HCT116 (cell line): ENCODE results near the gene PDZD4. TPM values are rescaled to one million over a fixed set of nuclear protein-coding genes. Genes with fewer than 3 reads are reported as not detected.

ENCODE experiments used
- ATAC-seq: fragments of 200-7000 bp; cut with Tn5 transposase; 2 replicates; pipeline ENCODE4 v1.9.1; 2020; ENCODE audit warnings: mild to moderate bottlenecking, moderate library complexity
- BruUV-seq: library from RNA; stranded (reverse); fragments of 400-500 nt; replicated peaks from 2 replicates; lab custom pipeline; 2021; lab: Mats Ljungman, UMichigan
- CTCF ChIA-PET: fragments of 300-600 bp; sonication (Branson Sonifier 250); formaldehyde crosslinking; loops from one replicate; lab custom pipeline; 2021; ENCODE audit warnings: antibody characterized with exemption; lab: Charles Lee
- POLR2A ChIA-PET: fragments of 300-600, 350-600 bp; sonication (Branson Sonifier 250); formaldehyde crosslinking; loops from one replicate; lab custom pipeline; 2021; ENCODE audit warnings: antibody characterized with exemption; lab: Charles Lee
- RAD21 ChIA-PET, 2 experiments: fragments of 300-600 bp; sonication (Branson Sonifier 250); formaldehyde crosslinking; loops; one replicate each; lab custom pipeline; 2023; ENCODE audit warnings: low total read pairs in 2 of 2; ENCODE audit not compliant: uncharacterized antibody in 2 of 2, unreplicated experiment in 2 of 2, low non-redundant PET in 1 of 2; lab: Charles Lee
- DNase-seq: peaks from one replicate; pipeline ENCODE4 v3.0.0-alpha.2; 2010; ENCODE audit warnings: low read depth, low spot score
- H2AFZ ChIP-seq: fragments of 200-600 bp; shearing (Covaris generic), sonication (generic); 2 replicates; pipeline ENCODE4 v1.6.1; 2017; ENCODE audit warnings: low read depth, mixed run types, mixed read lengths, antibody characterized with exemption, low read length; ENCODE audit not compliant: poor library complexity, severe bottlenecking
- H3K27ac ChIP-seq: 2 replicates; pipeline ENCODE4 v1.5.1; 2012; ENCODE audit warnings: low read depth, low read length
- H3K27me3 ChIP-seq: fragments of 200-600 bp; sonication (generic); 2 replicates; pipeline ENCODE4 v1.6.1; 2016; ENCODE audit warnings: mixed run types, low read length, mixed read lengths; ENCODE audit not compliant: insufficient read depth
- H3K36me3 ChIP-seq, 2 experiments: fragments of 200-500 bp in 1 of 2; fragments of 200-600 bp in 1 of 2; sonication (Bioruptor generic) in 1 of 2; sonication (generic) in 1 of 2; 2 replicates each; pipeline versions ENCODE4 v1.5.1 to v1.6.1; 2014 to 2016; ENCODE audit warnings: low read length in 2 of 2, inconsistent platforms in 1 of 2, mixed read lengths in 1 of 2, mixed run types in 1 of 2; ENCODE audit not compliant: insufficient read depth in 2 of 2, control insufficient read depth in 1 of 2
- H3K4me1 ChIP-seq, 2 experiments: fragments of 200-600 bp in 1 of 2; sonication (generic) in 1 of 2; 2 replicates each; pipeline versions ENCODE4 v1.5.1 to v1.6.1; 2012 to 2017; ENCODE audit warnings: low read length in 2 of 2, inconsistent platforms in 1 of 2, mild to moderate bottlenecking in 1 of 2, mixed read lengths in 1 of 2, mixed run types in 1 of 2, moderate library complexity in 1 of 2; ENCODE audit not compliant: insufficient read depth in 2 of 2, control insufficient read depth in 1 of 2
- H3K4me2 ChIP-seq: fragments of 200-600 bp; sonication (generic); 2 replicates; pipeline ENCODE4 v1.6.1; 2017; ENCODE audit warnings: mixed run types, low read length, mixed read lengths
- H3K4me3 ChIP-seq, 2 experiments: fragments of 200-600 bp in 1 of 2; sonication (generic) in 1 of 2; replicated peaks in 1 of 2; 2 replicates each; pipeline ENCODE4 v1.5.1; 2011 to 2016; ENCODE audit warnings: low read length in 2 of 2, control low read depth in 1 of 2, low read depth in 1 of 2, mild to moderate bottlenecking in 1 of 2, mixed read lengths in 1 of 2, mixed run types in 1 of 2
- H3K79me2 ChIP-seq: fragments of 200-600 bp; sonication (generic); 2 replicates; pipeline ENCODE4 v1.6.1; 2017; ENCODE audit warnings: mild to moderate bottlenecking, mixed run types, low read length, moderate library complexity, mixed read lengths; ENCODE audit not compliant: insufficient read depth
- H3K9ac ChIP-seq: fragments of 200-600 bp; sonication (generic); 2 replicates; pipeline ENCODE4 v1.6.1; 2016; ENCODE audit warnings: low read length, mixed read lengths
- H3K9me2 ChIP-seq: fragments of 200-600 bp; sonication (generic), shearing (Covaris generic); 2 replicates; pipeline ENCODE4 v1.6.1; 2017; ENCODE audit warnings: mixed run types, mild to moderate bottlenecking, moderate library complexity; ENCODE audit not compliant: insufficient read depth
- H3K9me3 ChIP-seq, 2 experiments: fragments of 200-500 bp in 1 of 2; fragments of 200-600 bp in 1 of 2; sonication (Bioruptor generic) in 1 of 2; sonication (generic) in 1 of 2; 2 replicates each; pipeline ENCODE4 v1.6.1; 2014 to 2017; ENCODE audit warnings: low read length in 2 of 2, mixed read lengths in 2 of 2, inconsistent platforms in 1 of 2, low read depth in 1 of 2, mild to moderate bottlenecking in 1 of 2, mixed run types in 1 of 2, moderate library complexity in 1 of 2; ENCODE audit not compliant: control insufficient read depth in 1 of 2, insufficient read depth in 1 of 2
- H4K20me1 ChIP-seq: fragments of 200-600 bp; sonication (generic), shearing (Covaris generic); 2 replicates; pipeline ENCODE4 v1.6.1; 2017; ENCODE audit warnings: mixed run types, mild to moderate bottlenecking, moderate library complexity; ENCODE audit not compliant: insufficient read depth
- CEBPB ChIP-seq: IDR thresholded peaks from 2 replicates; pipeline ENCODE4 v1.6.1; 2012; ENCODE audit warnings: low read depth
- CTCF ChIP-seq, 3 experiments: fragments of 200-600 bp in 1 of 3; sonication (generic) in 1 of 3; IDR thresholded peaks in 2 of 3; conservative IDR thresholded peaks in 1 of 3; 2 replicates each; pipeline ENCODE4 v1.5.1; 2012 to 2017; ENCODE audit warnings: low read depth in 2 of 3, low read length in 2 of 3, antibody characterized with exemption in 1 of 3, borderline replicate concordance in 1 of 3, control low read depth in 1 of 3, mild to moderate bottlenecking in 1 of 3, mixed read lengths in 1 of 3, mixed run types in 1 of 3, moderate library complexity in 1 of 3; ENCODE audit not compliant: insufficient read depth in 1 of 3
- EGR1 ChIP-seq: IDR thresholded peaks from 2 replicates; pipeline ENCODE4 v1.6.1; 2012; ENCODE audit warnings: low read depth
- ELF1 ChIP-seq: IDR thresholded peaks from 2 replicates; pipeline ENCODE4 v1.6.1; 2012; ENCODE audit warnings: low read depth, borderline replicate concordance
- EZH2 ChIP-seq: fragments of 200-600 bp; sonication (generic); IDR thresholded peaks from 2 replicates; pipeline ENCODE4 v1.6.1; 2017; ENCODE audit warnings: antibody characterized with exemption, mixed run types
- EZH2phosphoT487 ChIP-seq: fragments of 200-600 bp; IDR thresholded peaks from 2 replicates; pipeline ENCODE4 v1.6.1; 2018; ENCODE audit warnings: antibody characterized with exemption, borderline replicate concordance
- JUND ChIP-seq: IDR thresholded peaks from 2 replicates; pipeline ENCODE4 v1.6.1; 2012
- POLR2A ChIP-seq: IDR thresholded peaks from 2 replicates; pipeline ENCODE4 v1.7.0; 2011; ENCODE audit warnings: borderline replicate concordance; ENCODE audit not compliant: insufficient read depth, insufficient read length; ENCODE audit errors: extremely low read depth
- POLR2AphosphoS5 ChIP-seq: IDR thresholded peaks from 2 replicates; pipeline ENCODE4 v1.6.1; 2011; ENCODE audit warnings: mild to moderate bottlenecking, low read depth, low read length, moderate library complexity
- REST ChIP-seq: IDR thresholded peaks from 2 replicates; pipeline ENCODE4 v1.6.1; 2012; ENCODE audit warnings: low read depth
- SIN3A ChIP-seq: IDR thresholded peaks from 2 replicates; pipeline ENCODE4 v1.6.1; 2012; ENCODE audit warnings: low read depth
- SP1 ChIP-seq: IDR thresholded peaks from 2 replicates; pipeline ENCODE4 v1.6.1; 2012; ENCODE audit warnings: low read depth
- TCF7L2 ChIP-seq: IDR thresholded peaks from 2 replicates; pipeline ENCODE4 v1.7.0; 2011; ENCODE audit warnings: borderline replicate concordance, inconsistent platforms; ENCODE audit not compliant: insufficient read depth, insufficient read length; ENCODE audit errors: extremely low read depth
- YY1 ChIP-seq: IDR thresholded peaks from 2 replicates; pipeline ENCODE4 v1.6.1; 2011; ENCODE audit warnings: low read length, low read depth, moderate library complexity, mild to moderate bottlenecking; ENCODE audit not compliant: insufficient replicate concordance; ENCODE audit errors: extremely low read depth
- ZFX ChIP-seq: fragments of 450-650 bp; IDR thresholded peaks from 2 replicates; pipeline ENCODE4 v1.6.1; 2017
- ZNF274 ChIP-seq: fragments of 200-500 bp; sonication (Bioruptor generic); IDR thresholded peaks from 2 replicates; pipeline ENCODE4 v1.6.1; 2014; ENCODE audit warnings: mild to moderate bottlenecking, low read depth, low read length, inconsistent platforms
- intact Hi-C: fragments of 100-400 bp; cut with micrococcal nuclease; formaldehyde crosslinking; loops from 2 replicates; pipeline ENCODE4 v1.10.0; 2022
- total RNA-seq: library from RNA; stranded (reverse); gene quantifications from one replicate; pipeline ENCODE4 v1.2.1, GENCODE V29; 2021; ENCODE audit not compliant: unreplicated experiment
- TF ChIP-seq, protein P1 (sequence below): IDR thresholded peaks from 2 replicates; pipeline ENCODE4 v1.6.1; 2012
- TF ChIP-seq, protein P2 (sequence below): IDR thresholded peaks from 2 replicates; pipeline ENCODE4 v1.6.1; 2012

PDZD4 gene
- total RNA-seq, 1 experiment from 2014 or later, result 0.30 TPM

DNA sequence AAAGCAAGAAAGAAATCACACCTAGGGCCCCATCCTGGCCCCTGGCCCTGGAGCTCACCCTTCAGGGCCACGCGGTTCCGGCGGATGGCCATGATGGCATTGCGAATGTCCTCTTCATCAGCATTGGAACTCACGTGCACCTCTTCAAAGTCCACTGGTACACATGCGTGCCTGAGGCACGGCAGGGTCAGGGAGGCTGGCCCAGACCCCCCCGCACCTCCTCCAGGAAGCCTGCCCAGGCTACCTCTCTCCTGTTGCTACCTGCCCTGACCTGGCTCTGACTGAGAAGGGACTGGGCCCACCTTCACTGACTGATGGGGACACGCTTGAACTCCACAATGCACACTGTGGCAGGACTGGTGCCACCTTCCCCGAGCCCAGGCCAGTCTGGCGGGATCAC lies 40.7 kb downstream of the PDZD4 start:
- H3K4me2 ChIP-seq, result no peak overlapping the region
- H3K9me3 ChIP-seq, result no peaks in the 10 kb centered on the region
- no peak overlapping the region for H3K4me3 ChIP-seq
- no peaks in the 10 kb centered on the region for H3K9me2 ChIP-seq
- H3K27ac ChIP-seq, result no peak overlapping the region
- ATAC-seq (no peak), DNase-seq (no peak)
- H4K20me1 ChIP-seq, result no peaks in the 10 kb centered on the region
- H2AFZ ChIP-seq, result no peak overlapping the region
- no peaks in the 10 kb centered on the region for H3K27me3 ChIP-seq
- TF ChIP-seq CTCF (IDR thresholded peaks at IDR 0.05 in 2 of 3, conservative IDR thresholded peaks at IDR 0.05 in 1 of 3; ENCODE audit: borderline replicate concordance in 1 of 3, insufficient read depth in 1 of 3, low read depth in 2 of 3, low read length in 2 of 3), result no peak
- TF ChIP-seq, protein P1, sequence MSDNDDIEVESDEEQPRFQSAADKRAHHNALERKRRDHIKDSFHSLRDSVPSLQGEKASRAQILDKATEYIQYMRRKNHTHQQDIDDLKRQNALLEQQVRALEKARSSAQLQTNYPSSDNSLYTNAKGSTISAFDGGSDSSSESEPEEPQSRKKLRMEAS, result no peak
- TF ChIP-seq, protein P2, sequence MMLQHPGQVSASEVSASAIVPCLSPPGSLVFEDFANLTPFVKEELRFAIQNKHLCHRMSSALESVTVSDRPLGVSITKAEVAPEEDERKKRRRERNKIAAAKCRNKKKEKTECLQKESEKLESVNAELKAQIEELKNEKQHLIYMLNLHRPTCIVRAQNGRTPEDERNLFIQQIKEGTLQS, result no peak
- TF ChIP-seq EZH2phosphoT487, result no peak
- no peak for TF ChIP-seq ZFX
- TF ChIP-seq SIN3A, result no peak
- no peak for TF ChIP-seq JUND
- TF ChIP-seq ELF1, result no peak
- TF ChIP-seq TCF7L2, result no peak
- no peak for TF ChIP-seq EZH2
- TF ChIP-seq YY1, result no peak
- TF ChIP-seq EGR1, result no peak
- no peak for TF ChIP-seq POLR2AphosphoS5
- TF ChIP-seq CEBPB, result no peak
- TF ChIP-seq ZNF274, result no peak
- TF ChIP-seq POLR2A, result no peak
- TF ChIP-seq REST, result no peak
- no peak for TF ChIP-seq SP1
- ChIA-PET POLR2A (no interaction called here), RAD21 (no interaction called here), CTCF (no interaction called here)
- H3K4me1 ChIP-seq, result peaks cover 0 to 10% of the 10 kb centered on the region in 2 experiments; a peak in 2 of 4 replicates
- no peaks in the 10 kb centered on the region; a peak in 1 of 4 replicates for H3K36me3 ChIP-seq
- intact Hi-C loops, result no loop called here
- no peak overlapping the region for H3K9ac ChIP-seq
- H3K79me2 ChIP-seq, result peaks cover 25% of the 10 kb centered on the region
- no TSS peak for BruUV-seq
